GM19395 (cell line): ENCODE results near the gene ZXDC.

Source experiments
- ATAC-seq: cut with Tn5 transposase; IDR thresholded peaks from one replicate; pipeline ENCODE4 v1.9.1; 2021; ENCODE audit warnings: mild to moderate bottlenecking, moderate library complexity; ENCODE audit not compliant: unreplicated experiment

Gene ZXDC

GRCh38 chr3:126474498-126475412, 936 bp downstream of the ZXDC start:
- ATAC-seq: peak; percentile 34

- no peak for ATAC-seq
These were observed 2.2 kb downstream of the ZXDC start for GRCh38 chr3:126473292-126474168.

- no peak for ATAC-seq
These were observed 3.2 kb downstream of the ZXDC start for GRCh38 chr3:126472277-126473006.

GRCh38 chr3:126469479-126469878, 6.2 kb downstream of the ZXDC start:
- ATAC-seq: no peak

- no peak for ATAC-seq
These were observed 7.4 kb downstream of the ZXDC start for GRCh38 chr3:126468028-126468891.

GRCh38 chr3:126467611-126467955, 8.1 kb downstream of the ZXDC start:
- no peak for ATAC-seq

- no peak for ATAC-seq
These were observed 8.6 kb downstream of the ZXDC start for GRCh38 chr3:126466886-126467610.

GRCh38 chr3:126465928-126466544, 9.7 kb downstream of the ZXDC start:
- no peak for ATAC-seq

GRCh38 chr3:126464997-126465396, 10.7 kb downstream of the ZXDC start:
- no peak for ATAC-seq

- ATAC-seq: no peak
These were observed 11.2 kb downstream of the ZXDC start for GRCh38 chr3:126464494-126464893.

- ATAC-seq: no peak
These were observed 11.6 kb downstream of the ZXDC start for GRCh38 chr3:126464093-126464492.

- ATAC-seq: no peak
These were observed 12.2 kb downstream of the ZXDC start for GRCh38 chr3:126463521-126463920.

- no peak for ATAC-seq
These were observed 14.1 kb downstream of the ZXDC start for GRCh38 chr3:126461450-126462070.

GRCh38 chr3:126460381-126460780, 15.3 kb downstream of the ZXDC start:
- ATAC-seq: no peak

GRCh38 chr3:126459763-126460127, 15.9 kb downstream of the ZXDC start:
- no peak for ATAC-seq

- no peak for ATAC-seq
These were observed 16.5 kb downstream of the ZXDC start for GRCh38 chr3:126459111-126459762.

GRCh38 chr3:126456766-126457388, 18.8 kb downstream of the ZXDC start:
- no peak for ATAC-seq

- ATAC-seq: no peak
These were observed 19.5 kb downstream of the ZXDC start for GRCh38 chr3:126456211-126456610.
